ENCODE measurements around the gene KCNH6. TPM values are rescaled to one million over a fixed set of nuclear protein-coding genes. Genes with fewer than 3 reads are reported as not detected.

KCNH6 gene
- total and polyA plus RNA-seq, 4 donors, result 0.22 to 2.3 (median 1.5) TPM

DNA sequence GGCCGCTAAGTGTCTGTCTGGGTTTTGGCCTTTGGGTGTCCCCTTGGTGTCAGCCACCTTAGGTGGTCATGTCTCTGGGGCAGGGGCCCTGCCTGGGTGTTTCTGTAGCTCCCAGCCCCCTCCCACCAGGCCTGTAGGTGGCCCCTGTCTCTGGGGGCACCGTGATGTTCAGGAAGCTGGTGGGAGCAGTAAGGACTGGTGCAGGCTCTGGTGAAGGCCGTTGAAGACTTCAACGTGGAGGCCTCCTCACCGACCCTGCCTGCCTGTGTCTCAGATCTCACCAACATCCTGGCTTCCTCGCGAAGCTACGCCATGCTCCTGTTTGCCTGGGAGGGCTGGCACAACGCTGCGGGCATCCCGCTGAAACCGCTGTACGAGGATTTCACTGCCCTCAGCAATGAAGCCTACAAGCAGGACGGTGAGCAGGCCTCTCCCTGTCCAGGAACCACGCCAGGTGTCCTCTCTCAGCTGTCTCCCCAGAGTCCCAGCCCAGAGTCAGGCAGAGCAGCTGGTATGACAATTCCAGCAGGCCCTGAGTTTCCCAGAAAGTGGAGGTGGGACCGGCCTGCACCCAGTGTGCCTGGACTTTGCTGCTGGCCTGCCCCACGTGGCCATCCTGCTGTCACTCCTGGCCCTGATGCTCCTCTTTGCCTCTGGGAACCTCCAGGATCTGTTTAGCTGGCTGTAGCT, 43.5 kb upstream of the KCNH6 start:
- no peak overlapping the region for H3K27ac ChIP-seq (ENCODE audit: low read depth, low read length)
- H3K36me3 ChIP-seq (ENCODE audit: control insufficient read depth, insufficient read depth, low read length), result peaks cover 19% of the 10 kb centered on the region
- WGBS (ENCODE audit: insufficient coverage), result 84% methylated on average over 17 of the region's 17 CpGs
- no peak for DNase-seq (ENCODE audit: low read depth in 4 of 6, low spot score in 6 of 6)
- H3K27me3 ChIP-seq (ENCODE audit: control insufficient read depth, insufficient read depth, low read length), result peaks cover 16% of the 10 kb centered on the region
- no peak overlapping the region for H3K4me3 ChIP-seq (ENCODE audit: low read depth, low read length)
- H3K4me1 ChIP-seq (ENCODE audit: control insufficient read depth, insufficient read depth, low read length), result peaks cover 38% of the 10 kb centered on the region
- no peaks in the 10 kb centered on the region for H3K9me3 ChIP-seq (ENCODE audit: control insufficient read depth, insufficient read depth, low read length)

DNA sequence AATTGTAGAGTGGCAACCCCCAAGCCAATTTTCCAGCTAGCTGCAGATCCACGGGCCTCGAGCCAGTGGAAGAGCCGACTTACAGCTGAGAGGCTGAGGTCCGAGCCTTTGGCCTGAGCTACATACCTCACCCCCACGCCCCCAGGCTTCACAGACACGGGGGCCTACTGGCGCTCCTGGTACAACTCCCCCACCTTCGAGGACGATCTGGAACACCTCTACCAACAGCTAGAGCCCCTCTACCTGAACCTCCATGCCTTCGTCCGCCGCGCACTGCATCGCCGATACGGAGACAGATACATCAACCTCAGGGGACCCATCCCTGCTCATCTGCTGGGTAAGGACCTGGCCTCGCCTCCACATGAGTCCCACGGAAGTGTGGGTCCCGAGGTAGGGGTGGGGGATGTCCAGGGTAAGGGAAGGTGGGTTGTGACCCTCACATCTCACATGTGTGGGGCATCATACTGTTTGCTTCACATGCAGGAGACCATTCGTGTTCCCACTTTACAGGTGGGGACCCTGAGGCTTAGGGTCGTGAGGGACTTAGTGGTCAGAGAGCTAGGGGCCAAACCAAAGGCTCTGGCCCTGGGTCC, 42.9 kb upstream of the KCNH6 start:
- WGBS (ENCODE audit: insufficient coverage), result 78% methylated on average over 13 of the region's 21 CpGs
- peaks cover 16% of the 10 kb centered on the region for H3K27me3 ChIP-seq (ENCODE audit: control insufficient read depth, insufficient read depth, low read length)

DNA sequence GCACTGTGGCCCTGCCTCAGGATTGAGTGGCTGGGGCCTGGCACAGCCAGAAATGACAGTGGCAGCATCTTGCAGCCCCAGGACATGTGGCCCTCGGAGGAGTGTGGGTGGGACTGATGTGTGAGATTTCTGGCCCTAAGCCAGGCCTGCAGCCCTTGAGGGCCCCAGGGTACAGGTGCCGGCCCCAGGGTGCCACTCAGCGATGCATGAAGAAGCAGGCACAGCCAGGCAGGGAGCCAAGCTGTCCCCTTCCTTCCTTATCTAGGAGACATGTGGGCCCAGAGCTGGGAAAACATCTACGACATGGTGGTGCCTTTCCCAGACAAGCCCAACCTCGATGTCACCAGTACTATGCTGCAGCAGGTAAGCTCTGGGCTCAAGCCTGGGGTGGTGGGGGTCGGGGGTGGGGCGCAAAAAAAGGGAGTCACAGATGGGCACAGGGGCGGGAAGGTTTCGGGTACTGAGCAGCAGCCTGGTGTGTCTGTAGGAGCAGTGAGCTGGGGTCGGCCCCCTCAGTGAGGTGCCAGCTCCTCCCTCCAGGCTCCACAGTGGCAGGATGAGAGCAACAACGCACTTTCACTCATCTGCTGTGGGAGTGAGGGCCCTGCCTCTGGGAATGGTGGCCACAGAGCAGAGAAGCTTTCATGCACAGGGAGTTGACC, 42.2 kb upstream of the KCNH6 start:
- peaks cover 16% of the 10 kb centered on the region for H3K27me3 ChIP-seq (ENCODE audit: control insufficient read depth, insufficient read depth, low read length)
- 65% methylated on average over 8 of the region's 11 CpGs for WGBS (ENCODE audit: insufficient coverage)
- DNase-seq (ENCODE audit: low read depth in 4 of 6, low spot score in 6 of 6), result no peak
- H3K36me3 ChIP-seq (ENCODE audit: control insufficient read depth, insufficient read depth, low read length), result peaks cover 22% of the 10 kb centered on the region
- H3K27ac ChIP-seq (ENCODE audit: low read depth, low read length), result no peak overlapping the region
- peaks cover 28% of the 10 kb centered on the region for H3K4me1 ChIP-seq (ENCODE audit: control insufficient read depth, insufficient read depth, low read length)
- H3K9me3 ChIP-seq (ENCODE audit: control insufficient read depth, insufficient read depth, low read length), result no peaks in the 10 kb centered on the region
- no peak overlapping the region for H3K4me3 ChIP-seq (ENCODE audit: low read depth, low read length)

More for the DNA sequence above, 42.9 kb upstream of the KCNH6 start:
- Histone ChIP-seq H3K27ac (ENCODE audit: low read depth, low read length) (no peak overlapping the region), H3K36me3 (ENCODE audit: control insufficient read depth, insufficient read depth, low read length) (peaks cover 22% of the 10 kb centered on the region), H3K4me3 (ENCODE audit: low read depth, low read length) (no peak overlapping the region), H3K9me3 (ENCODE audit: control insufficient read depth, insufficient read depth, low read length) (no peaks in the 10 kb centered on the region), H3K4me1 (ENCODE audit: control insufficient read depth, insufficient read depth, low read length) (peaks cover 34% of the 10 kb centered on the region)
- DNase-seq (ENCODE audit: low read depth in 4 of 6, low spot score in 6 of 6), result no peak

DNA sequence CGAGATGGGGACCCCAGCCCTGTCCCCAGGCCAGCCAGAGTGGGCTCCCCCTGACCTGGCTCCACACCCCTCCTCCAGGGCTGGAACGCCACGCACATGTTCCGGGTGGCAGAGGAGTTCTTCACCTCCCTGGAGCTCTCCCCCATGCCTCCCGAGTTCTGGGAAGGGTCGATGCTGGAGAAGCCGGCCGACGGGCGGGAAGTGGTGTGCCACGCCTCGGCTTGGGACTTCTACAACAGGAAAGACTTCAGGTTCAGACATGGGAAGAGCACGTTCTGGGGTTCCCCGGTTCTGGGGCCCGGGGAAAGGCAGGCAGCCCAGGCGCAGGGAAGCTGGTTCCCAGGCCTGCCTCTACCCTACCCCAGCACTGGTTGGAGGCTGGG, 41.7 kb upstream of the KCNH6 start:
- Histone ChIP-seq H3K27me3 (ENCODE audit: control insufficient read depth, insufficient read depth, low read length) (peaks cover 16% of the 10 kb centered on the region), H3K27ac (ENCODE audit: low read depth, low read length) (no peak overlapping the region), H3K4me1 (ENCODE audit: control insufficient read depth, insufficient read depth, low read length) (peaks cover 25% of the 10 kb centered on the region), H3K36me3 (ENCODE audit: control insufficient read depth, insufficient read depth, low read length) (peaks cover 23% of the 10 kb centered on the region), H3K4me3 (ENCODE audit: low read depth, low read length) (no peak overlapping the region), H3K9me3 (ENCODE audit: control insufficient read depth, insufficient read depth, low read length) (no peaks in the 10 kb centered on the region)
- WGBS (ENCODE audit: insufficient coverage), result 78% methylated on average over 13 of the region's 16 CpGs
- DNase-seq (ENCODE audit: low read depth in 4 of 6, low spot score in 6 of 6), result no peak

DNA sequence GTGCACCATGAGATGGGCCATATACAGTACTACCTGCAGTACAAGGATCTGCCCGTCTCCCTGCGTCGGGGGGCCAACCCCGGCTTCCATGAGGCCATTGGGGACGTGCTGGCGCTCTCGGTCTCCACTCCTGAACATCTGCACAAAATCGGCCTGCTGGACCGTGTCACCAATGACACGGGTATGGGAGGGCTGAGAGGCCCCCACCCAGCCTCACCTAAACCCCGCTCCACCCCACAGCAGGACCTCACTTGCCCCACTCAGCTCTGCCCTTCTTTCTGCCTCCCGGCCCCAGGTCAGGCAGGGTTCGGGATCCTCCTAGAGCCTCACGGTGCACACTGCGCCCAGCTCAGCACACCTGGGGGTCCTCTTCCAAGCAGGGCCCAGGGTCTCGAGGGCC, 40.6 kb upstream of the KCNH6 start:
- 86% methylated on average over 16 of the region's 16 CpGs for WGBS (ENCODE audit: insufficient coverage)
- DNase-seq (ENCODE audit: low read depth in 4 of 6, low spot score in 6 of 6), result no peak
- Histone ChIP-seq H3K4me3 (ENCODE audit: low read depth, low read length) (no peak overlapping the region), H3K27ac (ENCODE audit: low read depth, low read length) (no peak overlapping the region), H3K27me3 (ENCODE audit: control insufficient read depth, insufficient read depth, low read length) (peaks cover 14% of the 10 kb centered on the region), H3K4me1 (ENCODE audit: control insufficient read depth, insufficient read depth, low read length) (peaks cover 23% of the 10 kb centered on the region), H3K9me3 (ENCODE audit: control insufficient read depth, insufficient read depth, low read length) (no peaks in the 10 kb centered on the region), H3K36me3 (ENCODE audit: control insufficient read depth, insufficient read depth, low read length) (peaks cover 27% of the 10 kb centered on the region)

DNA sequence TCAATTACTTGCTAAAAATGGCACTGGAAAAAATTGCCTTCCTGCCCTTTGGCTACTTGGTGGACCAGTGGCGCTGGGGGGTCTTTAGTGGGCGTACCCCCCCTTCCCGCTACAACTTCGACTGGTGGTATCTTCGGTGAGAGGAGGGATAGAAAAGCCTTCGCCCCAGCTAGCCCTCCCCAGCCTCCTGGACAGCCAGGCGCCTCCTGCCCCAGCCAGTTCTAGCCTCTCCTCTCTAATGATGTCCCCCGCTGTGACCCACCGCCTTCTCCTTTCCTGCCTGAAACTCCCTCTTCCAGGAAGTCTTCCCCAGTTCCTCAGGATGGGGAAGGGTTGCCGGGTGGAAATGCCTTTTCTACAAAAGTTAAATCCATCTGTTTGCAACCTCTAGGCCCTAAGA, 40.1 kb upstream of the KCNH6 start:
- no peaks in the 10 kb centered on the region for H3K9me3 ChIP-seq (ENCODE audit: control insufficient read depth, insufficient read depth, low read length)
- peaks cover 27% of the 10 kb centered on the region for H3K36me3 ChIP-seq (ENCODE audit: control insufficient read depth, insufficient read depth, low read length)
- 100% methylated on average over 1 of the region's 10 CpGs for WGBS (ENCODE audit: insufficient coverage)
- no peak for DNase-seq (ENCODE audit: low read depth in 4 of 6, low spot score in 6 of 6)
- H3K4me3 ChIP-seq (ENCODE audit: low read depth, low read length), result no peak overlapping the region
- H3K27me3 ChIP-seq (ENCODE audit: control insufficient read depth, insufficient read depth, low read length), result peaks cover 9% of the 10 kb centered on the region
- peaks cover 17% of the 10 kb centered on the region for H3K4me1 ChIP-seq (ENCODE audit: control insufficient read depth, insufficient read depth, low read length)
- H3K27ac ChIP-seq (ENCODE audit: low read depth, low read length), result no peak overlapping the region

DNA sequence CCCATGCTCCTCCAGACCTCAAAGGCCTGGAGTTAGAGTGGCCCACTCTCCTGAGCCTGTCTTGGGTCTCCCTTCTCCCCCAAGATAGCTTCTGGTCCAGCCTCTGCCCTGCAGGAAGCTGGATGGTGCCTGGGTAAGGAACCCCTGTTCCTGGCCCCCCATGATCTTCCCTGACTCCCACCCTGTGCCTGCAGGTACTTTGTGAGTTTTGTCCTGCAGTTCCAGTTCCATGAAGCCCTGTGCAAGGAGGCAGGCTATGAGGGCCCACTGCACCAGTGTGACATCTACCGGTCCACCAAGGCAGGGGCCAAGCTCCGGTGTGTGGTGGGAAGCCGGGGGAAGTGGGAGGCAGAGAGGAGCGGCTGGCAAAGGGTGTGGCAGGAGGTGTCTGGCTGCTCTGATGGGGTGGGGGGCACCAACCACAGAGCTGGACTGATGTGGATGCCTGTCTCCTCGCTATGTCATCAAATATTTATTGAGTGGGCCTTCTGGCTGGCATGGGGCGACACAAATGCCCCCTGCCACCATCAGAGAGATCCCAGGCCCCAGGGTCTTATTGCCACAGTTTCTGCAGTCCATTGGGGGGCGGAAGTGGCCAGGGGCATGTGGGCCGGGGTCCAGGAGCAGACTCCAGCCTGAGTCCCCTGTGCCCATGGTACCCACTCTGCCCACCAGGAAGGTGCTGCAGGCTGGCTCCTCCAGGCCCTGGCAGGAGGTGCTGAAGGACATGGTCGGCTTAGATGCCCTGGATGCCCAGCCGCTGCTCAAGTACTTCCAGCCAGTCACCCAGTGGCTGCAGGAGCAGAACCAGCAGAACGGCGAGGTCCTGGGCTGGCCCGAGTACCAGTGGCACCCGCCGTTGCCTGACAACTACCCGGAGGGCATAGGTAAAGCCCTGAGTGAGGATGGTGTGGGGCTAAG, 39.2 kb upstream of the KCNH6 start:
- Histone ChIP-seq H3K36me3 (ENCODE audit: control insufficient read depth, insufficient read depth, low read length) (peaks cover 27% of the 10 kb centered on the region), H3K9me3 (ENCODE audit: control insufficient read depth, insufficient read depth, low read length) (no peaks in the 10 kb centered on the region), H3K4me3 (ENCODE audit: low read depth, low read length) (no peak overlapping the region), H3K27ac (ENCODE audit: low read depth, low read length) (no peak overlapping the region), H3K4me1 (ENCODE audit: control insufficient read depth, insufficient read depth, low read length) (peaks cover 9% of the 10 kb centered on the region), H3K27me3 (ENCODE audit: control insufficient read depth, insufficient read depth, low read length) (no peaks in the 10 kb centered on the region)
- no peak for DNase-seq (ENCODE audit: low read depth in 4 of 6, low spot score in 6 of 6)
- 90% methylated on average over 16 of the region's 16 CpGs for WGBS (ENCODE audit: insufficient coverage)

DNA sequence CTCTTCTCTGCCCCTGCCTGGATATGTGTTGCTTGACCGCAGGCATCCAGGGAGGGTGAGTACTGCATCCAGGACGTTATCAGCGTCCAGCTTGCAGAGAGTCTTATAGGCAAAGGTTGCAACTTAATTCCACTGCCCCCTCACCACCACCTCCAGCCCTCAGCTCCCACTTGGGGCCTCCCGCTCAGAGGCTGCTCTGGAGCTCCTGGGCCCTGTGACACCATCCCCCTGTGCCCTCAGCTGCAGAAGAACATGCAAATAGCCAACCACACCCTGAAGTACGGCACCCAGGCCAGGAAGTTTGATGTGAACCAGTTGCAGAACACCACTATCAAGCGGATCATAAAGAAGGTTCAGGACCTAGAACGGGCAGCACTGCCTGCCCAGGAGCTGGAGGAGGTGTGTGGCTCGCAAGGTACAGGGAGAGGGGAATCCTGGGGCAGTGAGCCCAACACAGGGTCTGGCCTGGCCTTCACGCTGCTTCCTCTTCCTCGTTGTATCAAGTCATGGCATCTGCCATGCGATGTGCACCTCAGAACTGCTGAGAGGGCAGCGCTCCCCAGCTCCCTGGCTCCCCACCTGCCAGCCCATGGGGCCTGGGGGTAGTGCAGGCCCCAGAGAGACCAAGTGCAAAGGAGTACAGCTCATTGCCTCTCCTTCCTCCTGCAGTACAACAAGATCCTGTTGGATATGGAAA, 36.7 kb upstream of the KCNH6 start:
- WGBS (ENCODE audit: insufficient coverage), result 81% methylated on average over 12 of the region's 12 CpGs
- Histone ChIP-seq H3K4me1 (ENCODE audit: control insufficient read depth, insufficient read depth, low read length) (no peaks in the 10 kb centered on the region), H3K9me3 (ENCODE audit: control insufficient read depth, insufficient read depth, low read length) (no peaks in the 10 kb centered on the region), H3K4me3 (ENCODE audit: low read depth, low read length) (no peak overlapping the region), H3K36me3 (ENCODE audit: control insufficient read depth, insufficient read depth, low read length) (peaks cover 32% of the 10 kb centered on the region), H3K27me3 (ENCODE audit: control insufficient read depth, insufficient read depth, low read length) (no peaks in the 10 kb centered on the region), H3K27ac (ENCODE audit: low read depth, low read length) (no peak overlapping the region)
- no peak for DNase-seq (ENCODE audit: low read depth in 4 of 6, low spot score in 6 of 6)

DNA sequence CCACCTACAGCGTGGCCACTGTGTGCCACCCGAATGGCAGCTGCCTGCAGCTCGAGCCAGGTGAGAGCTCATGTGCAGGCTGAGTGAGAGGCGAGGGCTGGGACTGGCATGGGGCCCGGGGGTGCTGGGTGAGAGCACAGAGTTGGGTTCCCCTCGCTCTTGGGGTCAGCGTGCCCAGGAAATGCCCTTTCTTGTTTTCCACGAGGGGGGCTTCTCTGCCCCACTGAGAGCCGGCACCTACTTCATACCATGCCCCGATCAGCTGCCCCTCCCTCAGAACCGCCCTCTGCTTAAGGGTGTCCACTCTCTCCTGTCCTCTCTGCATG, 36.2 kb upstream of the KCNH6 start:
- Histone ChIP-seq H3K4me1 (ENCODE audit: control insufficient read depth, insufficient read depth, low read length) (no peaks in the 10 kb centered on the region), H3K27me3 (ENCODE audit: control insufficient read depth, insufficient read depth, low read length) (no peaks in the 10 kb centered on the region), H3K9me3 (ENCODE audit: control insufficient read depth, insufficient read depth, low read length) (no peaks in the 10 kb centered on the region), H3K4me3 (ENCODE audit: low read depth, low read length) (no peak overlapping the region), H3K36me3 (ENCODE audit: control insufficient read depth, insufficient read depth, low read length) (peaks cover 32% of the 10 kb centered on the region), H3K27ac (ENCODE audit: low read depth, low read length) (no peak overlapping the region)
- WGBS (ENCODE audit: insufficient coverage), result 82% methylated on average over 10 of the region's 11 CpGs
- no peak for DNase-seq (ENCODE audit: low read depth in 4 of 6, low spot score in 6 of 6)
